ENCODE results near the gene PDILT.
"Not testable (repeated sequence)": the region's sequence is repeated elsewhere in the genome, so short reads cannot be mapped to it uniquely, and the experiment has no call there.

PDILT gene

GRCh38 chr16:20320592-20320991 is 83.9 kb downstream of the PDILT start:
- no peak for DNase-seq

GRCh38 chr16:20320178-20320577 is 84.4 kb downstream of the PDILT start:
- DNase-seq = no peak

- no peak for DNase-seq
Measured at GRCh38 chr16:20319406-20319805, 85.1 kb downstream of the PDILT start.

GRCh38 chr16:20318437-20318836 is 86.1 kb downstream of the PDILT start:
- DNase-seq = no peak

GRCh38 chr16:20318006-20318405 is 86.5 kb downstream of the PDILT start:
- no peak for DNase-seq

- DNase-seq = no peak
Measured at GRCh38 chr16:20317117-20317516, 87.4 kb downstream of the PDILT start.

- no peak for DNase-seq
Measured at GRCh38 chr16:20316715-20317114, 87.8 kb downstream of the PDILT start.

GRCh38 chr16:20315764-20316163 is 88.8 kb downstream of the PDILT start:
- DNase-seq = no peak

GRCh38 chr16:20314575-20314974 is 90.0 kb downstream of the PDILT start:
- DNase-seq = no peak

GRCh38 chr16:20313741-20314140 is 90.8 kb downstream of the PDILT start:
- DNase-seq = no peak

GRCh38 chr16:20312536-20313095 is 91.9 kb downstream of the PDILT start:
- not testable (repeated sequence) for DNase-seq

- DNase-seq = no peak
Measured at GRCh38 chr16:20311548-20311947, 93.0 kb downstream of the PDILT start.

- no peak for DNase-seq
Measured at GRCh38 chr16:20310421-20311395, 93.8 kb downstream of the PDILT start.

- no peak for DNase-seq
Measured at GRCh38 chr16:20309786-20310185, 94.8 kb downstream of the PDILT start.

Data from activated gamma-delta T cell treated with Interleukin-2 at 50 U/mL for 16 hours (primary cell).